Caki2 (cell line): Measurements from ENCODE around the gene TAS2R10. TPM values are rescaled to one million over a fixed set of nuclear protein-coding genes. Genes with fewer than 3 reads are reported as not detected.
"Not testable (repeated sequence)": the region's sequence is repeated elsewhere in the genome, so short reads cannot be mapped to it uniquely, and the experiment has no call there.

Source experiments
- DNase-seq: peaks from one replicate; pipeline ENCODE4 v3.0.0-alpha.2; 2015; ENCODE audit warnings: low read depth
- in situ Hi-C: cut with HindIII; loops from 2 replicates; pipeline ENCODE4 v1.10.0; 2016; ENCODE audit warnings: low sequenced_read_pairs, low pct_unique_long_range_greater_than_20kb, mixed read lengths
- total RNA-seq: library from RNA; depleted of rRNA; stranded (reverse); fragments of >200 nt; shearing (Covaris generic); gene quantifications from 2 replicates; pipeline ENCODE4 v1.2.3, GENCODE V29; 2014; ENCODE audit warnings: low replicate concordance; rRNA removed

The TAS2R10 gene
- total RNA-seq, 1 experiment from 2014 or later, result not detected

DNA sequence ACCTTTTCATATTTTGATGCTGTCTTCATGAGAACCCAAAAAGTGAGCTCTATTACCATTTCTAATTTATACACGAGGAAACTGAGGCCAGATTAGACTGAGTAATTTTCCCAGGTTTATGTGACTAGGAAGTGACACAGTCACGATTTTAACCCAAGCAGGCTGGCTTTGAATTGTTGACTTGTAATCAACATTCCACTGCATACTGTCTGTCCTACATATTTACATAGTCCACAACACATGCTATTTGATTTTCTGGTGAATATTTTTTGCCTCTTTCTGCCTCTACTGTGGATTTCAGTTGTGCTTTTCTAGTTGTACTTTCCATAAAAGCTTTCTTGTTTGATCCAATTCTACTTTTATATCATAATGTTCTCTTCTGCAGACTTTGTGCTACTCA, 31.9 kb downstream of the TAS2R10 start:
- in situ Hi-C loops, result no loop called here
- no peak for DNase-seq

GRCh38 chr12:10791769-10792168, 34.4 kb downstream of the TAS2R10 start:
- in situ Hi-C loops, DNase-seq: not testable (repeated sequence)

- in situ Hi-C loops, result no loop called here
- DNase-seq, result no peak
Measured at GRCh38 chr12:10783252-10783651, 42.9 kb downstream of the TAS2R10 start.

- DNase-seq, result no peak
- in situ Hi-C loops, result no loop called here
Measured at GRCh38 chr12:10779103-10779502, 47.1 kb downstream of the TAS2R10 start.

Other genes starting within 250 kb of the TAS2R10 start
- gene MAGOHB, start 212.7 kb downstream of the TAS2R10 start, total RNA-seq, result 64.4 and 89.6 TPM in 2 replicates
- gene STYK1, start 152.3 kb downstream of the TAS2R10 start, total RNA-seq, result 4.8 and 6.7 TPM in 2 replicates
- 259 and 280 TPM in 2 replicates for gene YBX3, start 103.0 kb downstream of the TAS2R10 start, total RNA-seq
- gene TAS2R7, start 23.7 kb downstream of the TAS2R10 start, total RNA-seq, result not detected in 2 replicates
- gene TAS2R8, start 19.1 kb downstream of the TAS2R10 start, total RNA-seq, result not detected in 2 replicates
- not detected in 2 replicates for gene TAS2R9, start 16.2 kb downstream of the TAS2R10 start, total RNA-seq
- not detected in 2 replicates for gene PRR4, start 23.1 kb upstream of the TAS2R10 start, total RNA-seq
- gene PRH1, start 57.9 kb upstream of the TAS2R10 start, total RNA-seq, result 0.27 and 16.2 TPM in 2 replicates
- not detected in 2 replicates for gene TAS2R13, start 83.2 kb upstream of the TAS2R10 start, total RNA-seq
- not detected in 2 replicates for gene PRH2, start 102.9 kb upstream of the TAS2R10 start, total RNA-seq
- gene TAS2R14, start 112.9 kb upstream of the TAS2R10 start, total RNA-seq, result not detected in 2 replicates
- gene TAS2R50, start 160.6 kb upstream of the TAS2R10 start, total RNA-seq, result not detected in 2 replicates
- gene TAS2R20, start 171.9 kb upstream of the TAS2R10 start, total RNA-seq, result not detected in 2 replicates
- not detected in 2 replicates for gene TAS2R19, start 196.3 kb upstream of the TAS2R10 start, total RNA-seq
- 0.37 TPM in 1 of 2 replicates, not detected in the other for gene TAS2R31, start 205.0 kb upstream of the TAS2R10 start, total RNA-seq
- not detected in 2 replicates for gene TAS2R46, start 235.9 kb upstream of the TAS2R10 start, total RNA-seq